ENCODE results near the gene PDGFD.

DNA sequence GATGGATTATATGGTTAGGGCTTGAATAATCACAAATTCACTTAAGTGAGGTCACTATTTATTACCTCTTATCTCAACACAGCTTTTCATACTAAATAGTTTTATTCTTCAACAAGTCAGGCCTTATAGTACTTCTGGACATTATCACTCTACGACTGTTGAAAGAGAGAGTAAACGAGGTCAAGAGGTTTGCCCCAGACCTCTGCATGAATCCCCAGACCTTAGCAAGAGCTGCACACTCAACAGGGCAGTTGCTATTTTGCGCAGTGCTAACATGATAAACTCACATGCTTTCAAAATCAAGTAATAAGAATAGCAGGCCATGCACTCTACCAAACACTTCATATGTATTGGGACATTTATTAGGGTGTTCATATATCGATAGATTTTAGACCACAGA, 67.0 kb downstream of the PDGFD start:
- TF ChIP-seq, protein P1, sequence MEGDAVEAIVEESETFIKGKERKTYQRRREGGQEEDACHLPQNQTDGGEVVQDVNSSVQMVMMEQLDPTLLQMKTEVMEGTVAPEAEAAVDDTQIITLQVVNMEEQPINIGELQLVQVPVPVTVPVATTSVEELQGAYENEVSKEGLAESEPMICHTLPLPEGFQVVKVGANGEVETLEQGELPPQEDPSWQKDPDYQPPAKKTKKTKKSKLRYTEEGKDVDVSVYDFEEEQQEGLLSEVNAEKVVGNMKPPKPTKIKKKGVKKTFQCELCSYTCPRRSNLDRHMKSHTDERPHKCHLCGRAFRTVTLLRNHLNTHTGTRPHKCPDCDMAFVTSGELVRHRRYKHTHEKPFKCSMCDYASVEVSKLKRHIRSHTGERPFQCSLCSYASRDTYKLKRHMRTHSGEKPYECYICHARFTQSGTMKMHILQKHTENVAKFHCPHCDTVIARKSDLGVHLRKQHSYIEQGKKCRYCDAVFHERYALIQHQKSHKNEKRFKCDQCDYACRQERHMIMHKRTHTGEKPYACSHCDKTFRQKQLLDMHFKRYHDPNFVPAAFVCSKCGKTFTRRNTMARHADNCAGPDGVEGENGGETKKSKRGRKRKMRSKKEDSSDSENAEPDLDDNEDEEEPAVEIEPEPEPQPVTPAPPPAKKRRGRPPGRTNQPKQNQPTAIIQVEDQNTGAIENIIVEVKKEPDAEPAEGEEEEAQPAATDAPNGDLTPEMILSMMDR (optimal IDR thresholded peaks at IDR 0.05 in 1 of 3, IDR thresholded peaks at IDR 0.05 in 1 of 3, conservative IDR thresholded peaks at IDR 0.05 in 1 of 3; ENCODE audit: extremely low read depth in 1 of 3, insufficient read depth in 2 of 3, low read length in 3 of 3): no peak
- no peak for TF ChIP-seq EZH2 (IDR thresholded peaks at IDR 0.05; ENCODE audit: low read length)
